Bronchial smooth muscle cell (primary cell): Measurements from ENCODE around the gene PTPN14. TPM values are rescaled to one million over a fixed set of nuclear protein-coding genes. Genes with fewer than 3 reads are reported as not detected.

Experiments used
- total RNA-seq: library from RNA; depleted of rRNA; stranded (reverse); fragments of >200 nt; gene quantifications from 2 replicates; pipeline ENCODE4 v1.2.1, GENCODE V29; 2014

Gene PTPN14
- total RNA-seq = 15.6 and 23.8 TPM in 2 replicates

DNA sequence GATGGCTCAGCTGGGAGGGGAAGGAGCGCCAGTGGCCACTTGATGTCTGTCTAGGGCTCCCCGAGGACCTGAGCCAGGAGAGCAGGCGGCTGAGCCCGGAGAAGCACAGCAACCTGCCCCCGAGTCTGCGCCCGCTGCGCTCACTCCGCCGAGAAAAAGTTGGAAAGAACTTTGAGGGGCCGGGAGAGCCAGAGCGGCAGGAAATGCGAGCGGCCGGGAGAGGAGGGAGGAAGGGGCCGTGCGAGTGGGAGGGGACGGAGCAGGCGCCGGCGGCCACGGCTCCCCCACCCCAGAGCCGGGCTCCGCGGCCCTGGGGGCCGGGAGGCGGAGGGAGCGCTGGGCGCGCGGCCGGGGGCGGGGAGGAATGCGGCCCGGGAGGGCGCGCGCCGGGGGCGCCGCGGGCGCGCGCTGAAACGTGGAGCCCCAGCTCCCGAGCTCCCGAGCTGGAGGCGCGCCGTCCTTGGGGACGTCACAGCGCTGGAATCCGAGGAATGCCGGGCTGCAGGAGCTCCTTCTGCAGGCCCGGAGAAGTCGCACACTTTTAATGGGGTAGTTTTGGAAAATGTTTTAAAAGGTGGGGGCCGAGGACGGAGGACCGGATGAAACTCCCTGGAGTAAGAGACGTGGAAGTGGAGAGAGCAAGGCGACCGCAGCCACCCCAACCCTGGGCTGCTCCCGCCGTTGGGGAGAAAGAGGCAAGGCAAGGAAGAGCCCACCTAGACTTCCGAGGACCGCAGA is at the start of gene PTPN14:
Gene PTPN14 (minus strand): TSS at position 167 of the 738 bp plus-strand sequence. CDS start 86,799 bp downstream, outside the sequence.

Other genes with a start within 250 kb of the PTPN14 start
- gene CENPF, start 51.6 kb upstream of the PTPN14 start, total RNA-seq = 1.6 and 6.3 TPM in 2 replicates